HG03457 (cell line): ENCODE results near the gene CHST11.

Source experiments
- ATAC-seq: cut with Tn5 transposase; IDR thresholded peaks from one replicate; pipeline ENCODE4 v1.9.1; 2021; ENCODE audit warnings: moderate number of reproducible peaks; ENCODE audit not compliant: unreplicated experiment

CHST11 gene

GRCh38 chr12:104456417-104456949 is at the start of gene CHST11:
CHST11 (plus strand) TSS chr12:104456948.
- peak; percentile 61 for ATAC-seq

GRCh38 chr12:104407438-104407837 is 49.3 kb upstream of the CHST11 start:
- no peak for ATAC-seq

- no peak for ATAC-seq
Measured at GRCh38 chr12:104407922-104408321, 48.8 kb upstream of the CHST11 start.

GRCh38 chr12:104410326-104410725 is 46.4 kb upstream of the CHST11 start:
- no peak for ATAC-seq

GRCh38 chr12:104410786-104411185 is 46.0 kb upstream of the CHST11 start:
- no peak for ATAC-seq

GRCh38 chr12:104411826-104412641 is 44.7 kb upstream of the CHST11 start:
- ATAC-seq = no peak

- ATAC-seq = no peak
Measured at GRCh38 chr12:104412681-104413080, 44.1 kb upstream of the CHST11 start.

- no peak for ATAC-seq
Measured at GRCh38 chr12:104413330-104413729, 43.4 kb upstream of the CHST11 start.

- ATAC-seq = no peak
Measured at GRCh38 chr12:104414581-104415341, 42.0 kb upstream of the CHST11 start.

- ATAC-seq = no peak
Measured at GRCh38 chr12:104415342-104415980, 41.3 kb upstream of the CHST11 start.

GRCh38 chr12:104416136-104416535 is 40.6 kb upstream of the CHST11 start:
- no peak for ATAC-seq

- no peak for ATAC-seq
Measured at GRCh38 chr12:104416585-104416984, 40.2 kb upstream of the CHST11 start.

GRCh38 chr12:104419717-104420116 is 37.0 kb upstream of the CHST11 start:
- ATAC-seq = no peak

- ATAC-seq = no peak
Measured at GRCh38 chr12:104420868-104421267, 35.9 kb upstream of the CHST11 start.

GRCh38 chr12:104421343-104421742 is 35.4 kb upstream of the CHST11 start:
- no peak for ATAC-seq

- no peak for ATAC-seq
Measured at GRCh38 chr12:104422441-104422840, 34.3 kb upstream of the CHST11 start.

GRCh38 chr12:104423273-104423672 is 33.5 kb upstream of the CHST11 start:
- no peak for ATAC-seq

GRCh38 chr12:104423809-104424208 is 32.9 kb upstream of the CHST11 start:
- no peak for ATAC-seq

- ATAC-seq = no peak
Measured at GRCh38 chr12:104424955-104425354, 31.8 kb upstream of the CHST11 start.

GRCh38 chr12:104425614-104426013 is 31.1 kb upstream of the CHST11 start:
- no peak for ATAC-seq

- ATAC-seq = no peak
Measured at GRCh38 chr12:104426926-104427546, 29.7 kb upstream of the CHST11 start.
